Skeletal muscle cell (primary cell): ENCODE measurements around the gene HOXA5.
A peak's percentile ranks its signal among the peaks of the same experiment; 100 is the strongest.

Experiments
- DNase-seq: peaks from one replicate; pipeline ENCODE4 v3.0.0-alpha.2; 2010; ENCODE audit warnings: low read depth
- H3K4me3 ChIP-seq: 2 replicates; pipeline ENCODE4 v1.5.1; 2011; ENCODE audit warnings: low read depth, mild to moderate bottlenecking, control low read depth, low read length, moderate library complexity

The HOXA5 gene

DNA sequence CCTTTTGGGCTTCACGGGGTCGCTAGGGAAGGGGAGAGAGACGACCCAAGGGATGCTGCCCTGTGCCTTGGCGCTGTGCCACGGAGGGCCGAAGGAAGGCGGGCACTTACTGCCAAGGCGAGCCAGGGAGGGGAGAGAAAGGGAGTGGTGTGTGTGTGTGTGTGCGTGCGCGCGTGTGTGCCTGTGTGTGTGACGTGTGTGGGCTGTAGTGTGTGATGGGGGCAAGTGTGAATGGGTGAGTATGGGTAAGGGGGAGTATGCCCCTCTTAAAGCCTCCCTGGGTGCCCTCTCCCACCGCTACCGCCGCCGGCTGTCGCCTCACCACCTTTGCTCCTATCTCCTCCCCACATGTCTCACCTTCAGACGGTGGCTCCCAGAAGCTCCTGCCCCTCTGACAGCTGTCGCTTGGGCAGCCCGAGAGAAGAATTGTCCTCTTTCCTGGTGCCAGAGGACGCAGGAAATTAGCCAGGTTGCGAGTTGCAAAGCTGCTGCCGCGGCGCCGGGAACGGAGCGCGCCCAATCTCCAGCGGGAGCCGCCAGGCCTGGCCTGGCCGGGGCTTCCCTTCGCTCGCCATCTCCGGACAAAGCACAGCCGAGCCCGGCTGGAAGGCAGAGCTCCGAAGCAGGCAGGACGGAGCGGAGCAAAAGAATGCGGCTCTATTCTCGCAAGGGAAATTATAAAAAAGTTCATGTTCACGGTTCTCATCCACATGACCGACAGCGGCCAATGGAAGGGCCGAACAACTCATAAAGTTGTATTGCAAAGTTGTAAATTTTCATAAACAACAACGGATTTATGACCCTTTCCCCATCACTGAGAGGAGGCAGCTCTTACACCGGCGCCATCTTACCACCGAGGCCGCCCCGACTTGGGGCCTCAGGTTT, 8.7 kb upstream of the HOXA5 start, which contains the start of gene HOXA3:
TSS of gene HOXA3 (minus strand) at position 653 of the 885 bp plus-strand sequence. CDS start 41,943 bp downstream, outside the sequence.
- peak within 1 kb of the TSS; percentile 75 for H3K4me3 ChIP-seq
- peak; percentile 71 for DNase-seq

DNA sequence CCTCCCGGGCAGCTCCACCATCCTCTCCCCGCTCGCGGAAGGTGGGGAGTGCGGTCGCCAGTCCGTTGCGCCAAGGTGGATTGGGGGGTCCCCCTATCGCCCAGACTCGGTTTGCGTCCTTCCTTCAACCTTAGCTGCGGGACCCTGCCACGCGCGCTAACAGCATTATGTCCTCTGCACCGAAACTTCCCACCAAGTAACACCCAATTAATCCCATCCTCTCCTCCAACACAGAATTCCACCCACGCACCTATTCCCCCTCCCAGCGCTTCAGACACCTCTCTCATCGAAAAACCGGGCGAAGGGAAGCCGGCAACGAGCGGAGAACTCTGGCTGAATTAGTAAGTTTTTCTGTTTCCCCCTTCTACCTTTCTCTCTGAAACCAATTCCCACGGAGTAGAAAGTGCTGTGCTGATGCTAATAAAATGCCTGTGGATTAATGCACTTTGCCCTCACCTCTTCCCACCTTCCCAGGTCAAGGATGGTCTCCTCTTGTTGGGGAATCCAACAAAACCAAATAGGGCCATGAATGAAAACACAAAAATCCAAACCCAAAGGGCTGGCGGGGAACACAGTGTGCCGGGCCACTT, 8.0 kb upstream of the HOXA5 start:
- no peak for DNase-seq
- H3K4me3 ChIP-seq: peak overlapping the region; percentile 75

DNA sequence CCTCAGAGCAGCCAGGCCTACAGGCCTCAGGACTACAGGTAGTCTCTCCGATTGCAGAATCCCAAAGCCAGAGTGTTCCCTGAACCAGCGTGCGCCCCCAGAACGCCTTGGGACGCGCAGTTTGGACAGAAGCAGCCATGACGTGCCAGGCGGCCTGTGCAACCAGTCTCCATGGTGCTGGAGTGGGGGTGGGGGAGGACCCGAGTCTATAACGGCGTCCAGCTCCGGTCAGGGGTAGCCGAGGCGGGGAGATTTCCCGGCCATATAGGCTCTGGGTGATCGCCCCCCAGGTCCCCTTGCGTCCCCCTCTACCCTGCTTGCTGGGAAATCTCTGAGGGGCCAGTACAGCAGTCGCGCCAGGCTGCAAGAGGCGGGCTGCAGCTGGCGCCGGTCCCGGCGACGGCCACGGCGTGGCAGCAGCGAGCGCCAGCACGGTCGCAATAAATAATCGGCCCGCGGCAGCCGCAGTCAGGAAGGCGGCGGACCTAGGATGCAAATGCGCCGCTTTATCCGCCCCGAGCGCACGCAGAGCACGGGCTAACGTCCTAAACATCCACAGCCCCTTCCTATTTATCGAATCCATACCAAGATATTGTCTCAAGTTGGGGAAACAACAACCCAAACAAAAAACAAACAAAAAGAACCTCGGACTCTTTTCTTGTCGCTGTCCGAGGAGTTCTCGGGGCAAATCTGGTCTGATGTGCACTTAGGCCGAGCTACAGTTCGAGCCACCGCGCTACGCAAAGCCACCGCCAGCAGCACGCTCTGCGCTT, 7.3 kb upstream of the HOXA5 start:
- H3K4me3 ChIP-seq: peak overlapping the region; percentile 75
- no peak for DNase-seq

- DNase-seq: no peak
- H3K4me3 ChIP-seq: peak overlapping the region; percentile 75
Measured at GRCh38 chr7:27149842-27150567, 6.5 kb upstream of the HOXA5 start.

DNA sequence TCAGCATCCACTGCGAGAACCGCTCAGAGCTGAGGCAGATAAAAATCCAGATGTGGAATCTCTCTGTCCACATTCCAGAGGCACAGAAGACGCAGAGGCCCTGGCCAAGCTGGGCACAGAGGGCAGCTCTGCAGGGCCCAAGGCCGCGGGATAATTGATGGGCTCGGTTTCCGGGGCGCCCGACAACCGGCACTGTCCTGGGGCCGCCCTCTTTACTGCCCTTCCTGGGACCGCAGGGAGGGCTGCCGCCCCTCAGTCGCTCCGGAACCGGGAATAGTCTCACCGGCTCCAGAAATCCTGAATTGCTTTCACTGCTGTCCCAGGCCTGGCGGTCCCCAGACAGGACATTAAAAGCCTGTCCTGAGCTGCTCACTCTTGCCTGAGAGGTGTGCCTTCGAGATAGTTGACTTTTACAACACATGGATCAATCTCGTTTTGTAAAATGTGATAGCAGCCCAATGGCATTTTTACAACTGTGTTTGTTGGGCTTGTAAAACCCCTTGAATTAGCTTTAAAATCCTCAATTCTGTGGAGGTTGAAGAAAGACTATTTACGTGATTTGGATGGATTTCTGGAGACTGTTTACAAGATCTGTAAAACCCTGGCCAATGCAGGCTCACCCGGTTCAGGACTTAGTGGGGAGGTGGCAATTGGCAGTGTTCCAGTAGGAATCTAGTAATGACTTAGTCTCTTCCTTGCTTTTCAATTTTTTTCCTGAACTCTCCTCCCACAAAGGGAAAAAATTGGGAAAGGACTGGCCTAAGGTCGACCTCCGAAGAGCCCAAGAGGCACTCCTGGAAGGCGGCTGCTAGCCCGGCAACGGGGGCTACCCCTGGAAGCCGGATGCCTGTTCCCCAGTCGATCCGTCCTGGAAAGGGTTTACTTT, 5.5 kb upstream of the HOXA5 start:
- no peak for DNase-seq
- H3K4me3 ChIP-seq: peak overlapping the region; percentile 75

DNA sequence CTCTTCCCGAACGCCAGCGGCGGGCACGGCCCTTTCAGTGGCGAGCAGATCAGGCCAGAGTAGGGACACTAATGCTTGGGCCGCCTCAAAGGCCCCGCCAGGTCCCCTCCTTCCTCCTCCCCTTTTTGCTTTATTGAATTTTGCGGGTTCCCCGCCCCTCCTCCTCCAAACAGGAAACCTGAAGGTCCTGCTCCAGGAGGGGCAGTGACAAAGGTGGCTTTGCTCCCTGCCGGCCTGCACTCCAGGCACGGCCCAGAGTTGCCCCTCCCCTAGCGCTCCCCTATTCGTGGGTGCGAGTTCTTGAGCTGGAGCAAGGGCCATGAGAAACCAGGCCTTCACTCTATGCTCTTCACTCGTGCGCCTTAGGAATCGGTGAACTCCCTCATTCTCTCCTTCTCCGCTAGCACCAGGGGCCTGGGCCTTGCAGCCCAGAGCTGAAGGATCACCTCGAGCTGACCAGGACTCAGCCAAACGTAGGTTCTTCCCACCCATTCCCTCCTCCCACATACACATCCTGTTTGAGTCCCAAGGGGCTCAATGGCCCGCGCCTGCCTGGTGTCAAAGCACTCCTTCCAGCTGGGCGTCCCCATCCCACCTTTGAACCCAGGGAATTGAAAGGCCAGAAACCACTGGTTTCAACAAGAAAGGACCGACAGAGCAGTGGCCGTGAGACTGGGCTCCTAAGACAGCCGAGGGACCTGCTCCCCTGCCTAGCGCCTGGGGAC, 4.7 kb upstream of the HOXA5 start:
- no peak for DNase-seq
- H3K4me3 ChIP-seq: peak overlapping the region; percentile 75

GRCh38 chr7:27147199-27148030, 3.9 kb upstream of the HOXA5 start, which contains the start of gene HOXA6:
HOXA6 (minus strand) TSS chr7:27147774; CDS start chr7:27147749, 25 bp downstream.
- H3K4me3 ChIP-seq: peak within 1 kb of the TSS; percentile 75
- no peak for DNase-seq

- DNase-seq: no peak
- H3K4me3 ChIP-seq: peak overlapping the region; percentile 75
Measured at GRCh38 chr7:27146491-27147198, 3.2 kb upstream of the HOXA5 start.

GRCh38 chr7:27145914-27146412, 2.5 kb upstream of the HOXA5 start:
- no peak overlapping the region for H3K4me3 ChIP-seq
- no peak for DNase-seq

- no peak overlapping the region for H3K4me3 ChIP-seq
- DNase-seq: no peak
Measured at GRCh38 chr7:27145165-27145913, 1.9 kb upstream of the HOXA5 start.

GRCh38 chr7:27144781-27145164, 1.3 kb upstream of the HOXA5 start:
- no peak for DNase-seq
- no peak overlapping the region for H3K4me3 ChIP-seq

DNA sequence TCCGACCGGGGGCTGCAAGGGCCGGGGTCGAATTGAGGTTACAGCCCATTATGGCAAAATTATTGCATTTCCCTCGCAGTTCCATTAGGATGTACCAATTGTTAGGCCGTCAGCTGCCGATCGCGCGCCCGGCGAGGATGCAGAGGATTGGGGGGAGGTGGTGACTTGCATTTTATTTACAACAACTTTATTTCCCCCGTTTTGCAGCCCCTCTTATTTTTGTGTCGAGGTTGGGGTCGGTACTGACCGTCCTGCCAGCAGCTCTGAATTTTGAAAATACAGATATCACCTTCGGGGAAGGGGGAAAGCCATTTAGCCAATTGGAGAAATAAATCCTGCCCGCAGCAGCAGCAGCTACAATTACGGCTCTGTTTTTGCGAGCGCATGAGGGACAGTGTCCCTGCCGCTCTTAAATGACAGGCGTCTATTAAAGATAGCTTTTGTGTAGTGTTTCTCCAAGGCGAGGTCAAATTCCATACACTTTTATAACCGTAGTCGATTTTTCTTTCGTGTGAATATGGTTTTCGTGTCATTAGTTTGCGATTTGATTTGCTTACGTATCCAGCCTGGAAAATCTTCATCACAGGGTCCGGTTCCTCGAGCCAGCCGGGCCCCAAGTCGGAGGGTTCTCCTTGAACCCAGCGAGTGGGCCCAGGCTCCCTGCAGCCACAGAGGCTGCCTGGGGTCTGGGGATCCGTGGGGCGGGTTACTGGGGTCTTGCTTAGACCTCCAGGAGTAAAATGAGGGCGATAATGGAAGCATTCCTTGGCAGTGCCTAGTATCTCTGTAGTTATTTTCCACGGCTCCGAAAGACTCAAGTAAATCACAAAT, 684 bp upstream of the HOXA5 start:
- no peak for DNase-seq
- H3K4me3 ChIP-seq: no peak overlapping the region

- peak overlapping the region; percentile 32 for H3K4me3 ChIP-seq
- no peak for DNase-seq
Measured at GRCh38 chr7:27142580-27143022, 880 bp downstream of the HOXA5 start.

- H3K4me3 ChIP-seq: peak overlapping the region; percentile 32
- DNase-seq: no peak
Measured at GRCh38 chr7:27141923-27142579, 1.4 kb downstream of the HOXA5 start.
